Parathyroid adenoma (tissue), 2 donors: ENCODE data around the gene SLC5A2.

ENCODE experiments used
- H2AFZ ChIP-seq: fragments of 300-600 bp; sonication (generic); one replicate; pipeline ENCODE4 v1.7.0; 2017; ENCODE audit warnings: antibody characterized with exemption, mild to moderate bottlenecking
- H3K27ac ChIP-seq: fragments of 300-600 bp; sonication (generic); one replicate; pipeline ENCODE4 v1.7.0; 2017
- H3K27me3 ChIP-seq: fragments of 300-600 bp; sonication (generic); one replicate; pipeline ENCODE4 v1.7.0; 2017; ENCODE audit warnings: low read length; ENCODE audit not compliant: control insufficient read depth, insufficient read depth
- H3K36me3 ChIP-seq: fragments of 300-600 bp; sonication (generic); one replicate; pipeline ENCODE4 v1.7.0; 2017; ENCODE audit warnings: low read length; ENCODE audit not compliant: control insufficient read depth, insufficient read depth
- H3K4me1 ChIP-seq: fragments of 300-600 bp; sonication (generic); one replicate; pipeline ENCODE4 v1.7.0; 2017; ENCODE audit warnings: control low read depth
- H3K4me2 ChIP-seq: fragments of 300-600 bp; sonication (generic); one replicate; pipeline ENCODE4 v1.7.0; 2017; ENCODE audit warnings: low read length
- H3K4me3 ChIP-seq: fragments of 300-600 bp; sonication (generic); one replicate; pipeline ENCODE4 v1.7.0; 2017; ENCODE audit warnings: low read depth, low read length
- H3K79me2 ChIP-seq: fragments of 300-600 bp; sonication (generic); one replicate; pipeline ENCODE4 v1.7.0; 2017; ENCODE audit warnings: control low read depth
- H3K9ac ChIP-seq: fragments of 300-600 bp; sonication (generic); one replicate; pipeline ENCODE4 v1.7.0; 2017; ENCODE audit warnings: mild to moderate bottlenecking
- H3K9me3 ChIP-seq: fragments of 300-600 bp; sonication (generic); one replicate; pipeline ENCODE4 v1.7.0; 2017; ENCODE audit warnings: low read length; ENCODE audit not compliant: control insufficient read depth
- TF ChIP-seq, protein P1 (sequence below): fragments of 300-600 bp; sonication (generic); IDR thresholded peaks from one replicate; pipeline ENCODE4 v1.7.0; 2017; ENCODE audit warnings: antibody characterized with exemption, mild to moderate bottlenecking
- donor health status: primary hyperparathyroidism.

SLC5A2 gene

DNA sequence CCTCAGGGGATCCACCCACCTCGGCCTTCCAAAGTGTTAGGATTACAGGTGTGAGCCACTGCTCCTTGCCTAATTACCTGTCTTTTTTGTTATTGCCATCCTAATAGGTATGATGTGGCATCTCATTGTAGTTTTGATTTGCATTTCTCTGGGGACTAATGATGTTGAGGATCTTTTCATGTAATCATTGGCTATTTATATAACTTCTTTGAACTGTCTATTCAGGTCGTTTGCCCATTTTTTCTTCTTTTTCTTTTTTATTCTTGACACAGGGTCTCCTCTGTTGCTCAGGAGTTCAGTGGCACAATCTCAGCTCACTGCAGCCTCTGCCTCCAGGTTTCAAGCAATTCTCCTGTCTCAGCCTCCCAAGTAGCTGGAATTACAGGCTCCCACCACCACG is 12.3 kb upstream of the SLC5A2 start:
- no peak overlapping the region for H3K4me2 ChIP-seq
- no peak overlapping the region for H3K4me3 ChIP-seq
- H3K79me2 ChIP-seq, result no peaks in the 10 kb centered on the region
- TF ChIP-seq, protein P1, sequence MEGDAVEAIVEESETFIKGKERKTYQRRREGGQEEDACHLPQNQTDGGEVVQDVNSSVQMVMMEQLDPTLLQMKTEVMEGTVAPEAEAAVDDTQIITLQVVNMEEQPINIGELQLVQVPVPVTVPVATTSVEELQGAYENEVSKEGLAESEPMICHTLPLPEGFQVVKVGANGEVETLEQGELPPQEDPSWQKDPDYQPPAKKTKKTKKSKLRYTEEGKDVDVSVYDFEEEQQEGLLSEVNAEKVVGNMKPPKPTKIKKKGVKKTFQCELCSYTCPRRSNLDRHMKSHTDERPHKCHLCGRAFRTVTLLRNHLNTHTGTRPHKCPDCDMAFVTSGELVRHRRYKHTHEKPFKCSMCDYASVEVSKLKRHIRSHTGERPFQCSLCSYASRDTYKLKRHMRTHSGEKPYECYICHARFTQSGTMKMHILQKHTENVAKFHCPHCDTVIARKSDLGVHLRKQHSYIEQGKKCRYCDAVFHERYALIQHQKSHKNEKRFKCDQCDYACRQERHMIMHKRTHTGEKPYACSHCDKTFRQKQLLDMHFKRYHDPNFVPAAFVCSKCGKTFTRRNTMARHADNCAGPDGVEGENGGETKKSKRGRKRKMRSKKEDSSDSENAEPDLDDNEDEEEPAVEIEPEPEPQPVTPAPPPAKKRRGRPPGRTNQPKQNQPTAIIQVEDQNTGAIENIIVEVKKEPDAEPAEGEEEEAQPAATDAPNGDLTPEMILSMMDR, result no peak
- H3K4me1 ChIP-seq, result peaks cover 14% of the 10 kb centered on the region
- H3K36me3 ChIP-seq, result no peaks in the 10 kb centered on the region
- H3K27ac ChIP-seq, result no peak overlapping the region
- no peaks in the 10 kb centered on the region for H3K9me3 ChIP-seq
- H2AFZ ChIP-seq, result no peak overlapping the region
- no peaks in the 10 kb centered on the region for H3K27me3 ChIP-seq
- H3K9ac ChIP-seq, result no peak overlapping the region

DNA sequence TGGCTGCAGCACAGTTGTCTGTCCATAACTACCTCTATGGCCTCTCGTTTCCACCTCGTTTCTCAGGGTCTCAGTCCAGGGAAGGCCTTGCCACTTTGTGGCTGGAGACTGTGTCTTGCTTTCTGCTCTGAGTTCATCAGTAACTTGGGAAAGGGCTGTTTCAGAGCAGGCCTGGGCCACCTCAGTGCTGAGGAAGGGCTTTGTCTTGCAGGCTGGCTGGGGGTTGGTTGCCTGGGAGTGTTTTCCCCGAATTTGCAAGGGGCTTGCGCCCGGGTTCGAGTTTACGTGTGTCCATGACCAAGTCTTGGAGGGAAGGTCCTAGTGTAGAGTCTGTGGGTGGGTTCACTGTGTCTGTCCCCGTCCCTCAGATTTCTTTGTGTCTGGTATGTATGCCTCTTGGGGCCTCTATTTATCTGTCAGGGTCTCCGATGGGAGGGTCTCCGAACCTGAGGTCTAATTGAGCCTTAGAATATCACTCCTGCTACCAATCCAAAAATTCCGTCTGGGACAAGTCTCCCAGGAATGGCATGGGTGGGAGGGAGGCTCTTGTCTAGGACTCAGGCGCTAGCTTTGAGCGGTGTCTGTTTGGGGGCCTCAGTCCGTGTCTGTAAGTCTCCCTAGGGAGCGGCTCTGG is 11.6 kb upstream of the SLC5A2 start:
- Histone ChIP-seq H3K36me3 (no peaks in the 10 kb centered on the region), H3K4me1 (peaks cover 14% of the 10 kb centered on the region), H3K4me2 (peak overlapping the region; percentile 62), H3K9me3 (no peaks in the 10 kb centered on the region), H2AFZ (peak overlapping the region; percentile 78), H3K9ac (no peak overlapping the region), H3K79me2 (no peaks in the 10 kb centered on the region), H3K27ac (peak overlapping the region; percentile 29), H3K4me3 (peak overlapping the region; percentile 39), H3K27me3 (no peaks in the 10 kb centered on the region)
- TF ChIP-seq, protein P1, result no peak

DNA sequence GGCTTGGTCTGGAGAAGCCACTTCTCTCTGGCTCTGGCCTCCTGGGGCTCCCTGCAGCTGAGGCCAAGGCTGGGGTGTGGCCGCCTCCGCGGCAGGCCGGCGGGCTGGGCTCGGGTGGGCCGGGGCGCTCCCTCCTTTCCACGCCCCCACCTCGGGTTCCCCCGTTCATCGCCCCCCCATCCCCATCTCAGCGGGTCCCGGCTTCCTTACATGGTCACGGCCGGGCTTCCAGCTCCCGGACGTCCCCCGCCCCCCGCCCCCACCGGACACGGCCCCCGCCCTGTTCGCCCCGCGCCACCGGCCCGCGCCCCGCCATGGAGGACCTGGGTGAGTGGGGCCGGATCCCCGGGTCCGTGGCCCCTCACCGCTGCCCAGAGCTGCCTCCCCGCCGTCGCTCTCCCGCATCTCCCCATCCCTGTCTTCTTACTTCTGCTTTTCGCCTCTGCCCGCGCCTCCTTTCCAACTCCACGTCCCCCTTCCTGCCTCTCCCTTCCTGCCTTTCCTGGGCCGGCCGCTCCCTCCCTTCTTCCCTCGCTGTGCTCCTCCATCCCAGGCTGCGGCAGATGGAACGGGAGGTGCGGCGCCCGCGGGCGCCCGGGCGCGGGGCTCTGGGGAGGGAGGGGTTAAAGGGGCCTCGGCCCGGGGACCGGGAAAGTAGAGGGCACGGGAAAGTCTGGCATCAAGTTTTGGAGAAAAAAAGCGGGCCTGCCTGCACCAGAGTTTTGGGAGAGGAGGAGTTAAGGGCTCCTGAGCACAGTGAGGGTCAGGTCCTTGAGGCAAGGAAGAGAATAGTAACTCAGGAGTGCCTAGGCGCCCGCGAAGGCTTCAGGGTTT is 10.8 kb upstream of the SLC5A2 start, which contains the start of gene TGFB1I1:
TGFB1I1 (plus strand) TSS at position 278 of the 834 bp plus-strand sequence; CDS start at position 315, 37 bp downstream.
- H3K27me3 ChIP-seq, result no peaks in the 10 kb centered on the region
- H3K27ac ChIP-seq, result peak within 1 kb of the TSS; percentile 66
- H3K4me2 ChIP-seq, result peak within 1 kb of the TSS; percentile 72
- peak within 1 kb of the TSS; percentile 58 for H3K4me3 ChIP-seq
- H3K9ac ChIP-seq, result no peak within 1 kb of the TSS
- no peaks in the 10 kb centered on the region for H3K9me3 ChIP-seq
- TF ChIP-seq, protein P1, result no peak
- H3K36me3 ChIP-seq, result no peaks in the 10 kb centered on the region
- no peaks in the 10 kb centered on the region for H3K79me2 ChIP-seq
- peak within 1 kb of the TSS; percentile 99 for H2AFZ ChIP-seq
- H3K4me1 ChIP-seq, result peaks cover 14% of the 10 kb centered on the region

DNA sequence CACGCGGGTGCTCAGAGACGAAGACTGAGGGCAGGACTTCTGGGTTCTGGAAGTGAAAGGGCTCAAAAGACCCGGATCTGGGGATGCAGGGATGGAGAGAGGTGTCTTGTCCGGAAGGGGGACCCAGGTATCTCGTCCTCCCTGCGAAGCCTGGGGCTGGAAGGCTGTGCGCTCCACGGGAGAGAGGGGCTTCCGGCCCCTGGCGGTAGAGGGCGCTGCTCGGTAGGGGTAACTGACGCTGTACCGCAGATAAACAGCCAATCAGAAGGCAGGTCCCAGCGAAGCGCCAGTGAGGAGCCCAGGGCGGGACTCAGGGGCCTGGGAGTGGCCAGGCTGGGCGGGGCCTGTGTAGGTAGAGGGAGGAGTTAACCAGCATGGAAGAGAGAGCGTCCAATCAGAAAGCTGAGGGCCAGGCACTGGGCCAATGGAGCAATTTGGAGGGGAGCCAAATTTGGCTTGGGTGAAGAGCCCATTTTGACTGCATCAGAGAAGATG is 10.2 kb upstream of the SLC5A2 start:
- H3K9me3 ChIP-seq, result no peaks in the 10 kb centered on the region
- peaks cover 15% of the 10 kb centered on the region for H3K4me1 ChIP-seq
- no peak overlapping the region for H3K9ac ChIP-seq
- peak overlapping the region; percentile 58 for H3K4me3 ChIP-seq
- H3K27me3 ChIP-seq, result no peaks in the 10 kb centered on the region
- H2AFZ ChIP-seq, result peak overlapping the region; percentile 99
- no peaks in the 10 kb centered on the region for H3K36me3 ChIP-seq
- peak overlapping the region; percentile 66 for H3K27ac ChIP-seq
- H3K79me2 ChIP-seq, result no peaks in the 10 kb centered on the region
- TF ChIP-seq, protein P1, result peak; percentile 74
- H3K4me2 ChIP-seq, result peak overlapping the region; percentile 72
